Rectal smooth muscle tissue (tissue), 1 donor: ENCODE measurements around the gene REPS2.
"Not testable (repeated sequence)": the region's sequence is repeated elsewhere in the genome, so short reads cannot be mapped to it uniquely, and the experiment has no call there.

Experiments
- H3K27ac ChIP-seq: one replicate; pipeline ENCODE4 v1.7.0; 2013; ENCODE audit warnings: low read depth, low read length, inconsistent platforms
- H3K27me3 ChIP-seq: one replicate; pipeline ENCODE4 v1.7.0; 2013; ENCODE audit warnings: low read length; ENCODE audit not compliant: control insufficient read depth, insufficient read depth
- H3K36me3 ChIP-seq: one replicate; pipeline ENCODE4 v1.7.0; 2013; ENCODE audit warnings: low read length; ENCODE audit not compliant: control insufficient read depth, insufficient read depth
- H3K4me1 ChIP-seq: one replicate; pipeline ENCODE4 v1.7.0; 2013; ENCODE audit warnings: low read length; ENCODE audit not compliant: control insufficient read depth, insufficient read depth
- H3K4me3 ChIP-seq: one replicate; pipeline ENCODE4 v1.7.0; 2013; ENCODE audit warnings: low read length
- H3K9ac ChIP-seq: one replicate; pipeline ENCODE4 v1.7.0; 2013; ENCODE audit warnings: low read length

The REPS2 gene

GRCh38 chrX:16968753-16969152 is 22.3 kb downstream of the REPS2 start:
- H3K27me3 ChIP-seq, H3K9ac ChIP-seq, H3K27ac ChIP-seq, H3K36me3 ChIP-seq, H3K4me3 ChIP-seq, H3K4me1 ChIP-seq: not testable (repeated sequence)

- H3K36me3 ChIP-seq, result no peaks in the 10 kb centered on the region
- H3K9ac ChIP-seq, result no peak overlapping the region
- H3K4me3 ChIP-seq, result no peak overlapping the region
- H3K4me1 ChIP-seq, result no peaks in the 10 kb centered on the region
- no peak overlapping the region for H3K27ac ChIP-seq
- H3K27me3 ChIP-seq, result no peaks in the 10 kb centered on the region
Measured at GRCh38 chrX:16970977-16971376, 24.5 kb downstream of the REPS2 start.

GRCh38 chrX:16971694-16972093 is 25.2 kb downstream of the REPS2 start:
- Histone ChIP-seq H3K27me3 (no peaks in the 10 kb centered on the region), H3K4me3 (no peak overlapping the region), H3K9ac (no peak overlapping the region), H3K27ac (no peak overlapping the region), H3K36me3 (no peaks in the 10 kb centered on the region), H3K4me1 (no peaks in the 10 kb centered on the region)

- Histone ChIP-seq H3K27ac (no peak overlapping the region), H3K4me1 (no peaks in the 10 kb centered on the region), H3K4me3 (no peak overlapping the region), H3K9ac (no peak overlapping the region), H3K27me3 (no peaks in the 10 kb centered on the region), H3K36me3 (no peaks in the 10 kb centered on the region)
Measured at GRCh38 chrX:16975233-16975632, 28.8 kb downstream of the REPS2 start.

GRCh38 chrX:16977771-16978170 is 31.3 kb downstream of the REPS2 start:
- no peaks in the 10 kb centered on the region for H3K4me1 ChIP-seq
- no peaks in the 10 kb centered on the region for H3K27me3 ChIP-seq
- H3K36me3 ChIP-seq, result no peaks in the 10 kb centered on the region
- no peak overlapping the region for H3K27ac ChIP-seq
- no peak overlapping the region for H3K9ac ChIP-seq
- no peak overlapping the region for H3K4me3 ChIP-seq

- H3K27ac ChIP-seq, result no peak overlapping the region
- H3K4me1 ChIP-seq, result no peaks in the 10 kb centered on the region
- H3K9ac ChIP-seq, result no peak overlapping the region
- H3K27me3 ChIP-seq, result no peaks in the 10 kb centered on the region
- no peaks in the 10 kb centered on the region for H3K36me3 ChIP-seq
- no peak overlapping the region for H3K4me3 ChIP-seq
Measured at GRCh38 chrX:16978193-16978984, 31.9 kb downstream of the REPS2 start.

- H3K4me1 ChIP-seq, result no peaks in the 10 kb centered on the region
- H3K27ac ChIP-seq, result no peak overlapping the region
- H3K36me3 ChIP-seq, result no peaks in the 10 kb centered on the region
- H3K27me3 ChIP-seq, result no peaks in the 10 kb centered on the region
- no peak overlapping the region for H3K9ac ChIP-seq
- no peak overlapping the region for H3K4me3 ChIP-seq
Measured at GRCh38 chrX:16979226-16979625, 32.8 kb downstream of the REPS2 start.

GRCh38 chrX:16981209-16981608 is 34.8 kb downstream of the REPS2 start:
- Histone ChIP-seq H3K4me1 (no peaks in the 10 kb centered on the region), H3K27ac (no peak overlapping the region), H3K27me3 (no peaks in the 10 kb centered on the region), H3K9ac (no peak overlapping the region), H3K4me3 (no peak overlapping the region), H3K36me3 (no peaks in the 10 kb centered on the region)

GRCh38 chrX:16981980-16982379 is 35.5 kb downstream of the REPS2 start:
- Histone ChIP-seq H3K27me3 (no peaks in the 10 kb centered on the region), H3K4me1 (no peaks in the 10 kb centered on the region), H3K36me3 (no peaks in the 10 kb centered on the region), H3K27ac (no peak overlapping the region), H3K9ac (no peak overlapping the region), H3K4me3 (no peak overlapping the region)

GRCh38 chrX:16983051-16983450 is 36.6 kb downstream of the REPS2 start:
- Histone ChIP-seq H3K27me3 (no peaks in the 10 kb centered on the region), H3K4me3 (no peak overlapping the region), H3K4me1 (no peaks in the 10 kb centered on the region), H3K9ac (no peak overlapping the region), H3K27ac (no peak overlapping the region), H3K36me3 (no peaks in the 10 kb centered on the region)

- Histone ChIP-seq H3K4me3 (no peak overlapping the region), H3K36me3 (no peaks in the 10 kb centered on the region), H3K27ac (no peak overlapping the region), H3K9ac (no peak overlapping the region), H3K27me3 (no peaks in the 10 kb centered on the region), H3K4me1 (no peaks in the 10 kb centered on the region)
Measured at GRCh38 chrX:16985286-16985685, 38.8 kb downstream of the REPS2 start.

GRCh38 chrX:16986169-16986568 is 39.7 kb downstream of the REPS2 start:
- Histone ChIP-seq H3K4me1 (no peaks in the 10 kb centered on the region), H3K27me3 (no peaks in the 10 kb centered on the region), H3K9ac (no peak overlapping the region), H3K27ac (no peak overlapping the region), H3K36me3 (no peaks in the 10 kb centered on the region), H3K4me3 (no peak overlapping the region)

GRCh38 chrX:16989750-16990149 is 43.3 kb downstream of the REPS2 start:
- no peak overlapping the region for H3K27ac ChIP-seq

More at GRCh38 chrX:16989750-16990149, 43.3 kb downstream of the REPS2 start:
- no peaks in the 10 kb centered on the region for H3K27me3 ChIP-seq
- no peak overlapping the region for H3K4me3 ChIP-seq
- H3K36me3 ChIP-seq, result no peaks in the 10 kb centered on the region
- no peak overlapping the region for H3K9ac ChIP-seq
- H3K4me1 ChIP-seq, result no peaks in the 10 kb centered on the region
